Endothelial cell (in vitro differentiated cells): ENCODE data around the gene CYTH3. TPM values are rescaled to one million over a fixed set of nuclear protein-coding genes. Genes with fewer than 3 reads are reported as not detected.
"Not testable (repeated sequence)": the region's sequence is repeated elsewhere in the genome, so short reads cannot be mapped to it uniquely, and the experiment has no call there.

Experiments used
- DNase-seq: peaks from one replicate; pipeline ENCODE4 v3.0.0; 2021; ENCODE audit warnings: low spot score
- H3K27ac Mint-ChIP-seq: one replicate; pipeline ENCODE4 v1.8.0; 2021; ENCODE audit warnings: mixed read lengths, inconsistent platforms; ENCODE audit not compliant: unreplicated experiment
- H3K27me3 Mint-ChIP-seq: one replicate; pipeline ENCODE4 v1.8.0; 2021; ENCODE audit warnings: mild to moderate bottlenecking, moderate library complexity, mixed read lengths, inconsistent platforms; ENCODE audit not compliant: unreplicated experiment
- H3K36me3 Mint-ChIP-seq: one replicate; pipeline ENCODE4 v1.8.0; 2021; ENCODE audit warnings: mild to moderate bottlenecking, low read depth, mixed read lengths, inconsistent platforms; ENCODE audit not compliant: unreplicated experiment
- H3K4me1 Mint-ChIP-seq: one replicate; pipeline ENCODE4 v1.8.0; 2021; ENCODE audit warnings: mild to moderate bottlenecking, mixed read lengths, inconsistent platforms; ENCODE audit not compliant: unreplicated experiment
- H3K4me3 Mint-ChIP-seq: one replicate; pipeline ENCODE4 v1.8.0; 2021; ENCODE audit warnings: mild to moderate bottlenecking, mixed read lengths, inconsistent platforms; ENCODE audit not compliant: unreplicated experiment
- H3K9me3 Mint-ChIP-seq: one replicate; pipeline ENCODE4 v1.8.0; 2021; ENCODE audit warnings: mixed read lengths, inconsistent platforms; ENCODE audit not compliant: unreplicated experiment
- total RNA-seq: library from RNA; stranded (reverse); fragmentation: NEBNext Ultra II Directional; extraction: Animal tissue kit (Norgen Biotek cat#: 25700); gene quantifications from one replicate; pipeline ENCODE4 v1.2.1, GENCODE V29; 2021; ENCODE audit not compliant: unreplicated experiment
- TF ChIP-seq, protein P1 (sequence below): fragments of 200-600 bp; sonication (generic); IDR thresholded peaks from one replicate; pipeline ENCODE4 v1.5.0; 2021; ENCODE audit warnings: antibody characterized with exemption; ENCODE audit not compliant: unreplicated experiment

Gene CYTH3
- total RNA-seq, 1 donor from 2014 or later, result 24.3 TPM

DNA sequence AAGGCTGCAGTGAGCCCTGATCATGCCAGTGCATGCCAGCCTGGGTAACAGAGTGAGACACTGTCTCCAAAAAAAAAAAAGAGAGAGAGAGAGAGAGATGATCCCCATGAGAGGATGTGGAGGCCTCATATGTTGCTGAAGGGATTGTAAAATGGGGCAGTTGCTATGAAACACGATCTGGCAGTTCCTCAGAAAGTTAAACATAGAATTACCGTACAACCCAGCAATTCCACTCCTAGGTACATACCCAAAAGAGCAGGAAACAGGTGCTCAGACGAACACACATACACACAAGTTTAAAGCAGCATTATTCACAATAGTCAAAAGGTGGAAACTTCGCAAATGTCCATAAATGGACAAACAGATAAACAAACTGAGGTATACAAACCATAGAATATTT lies 27.4 kb upstream of the CYTH3 start:
- Mint-ChIP-seq H3K36me3 (no peaks in the 10 kb centered on the region), H3K4me1 (no peaks in the 10 kb centered on the region), H3K27me3 (peaks cover 1% of the 10 kb centered on the region), H3K27ac (no peak overlapping the region), H3K9me3 (no peaks in the 10 kb centered on the region), H3K4me3 (no peak overlapping the region)
- no peak for DNase-seq
- TF ChIP-seq, protein P1, sequence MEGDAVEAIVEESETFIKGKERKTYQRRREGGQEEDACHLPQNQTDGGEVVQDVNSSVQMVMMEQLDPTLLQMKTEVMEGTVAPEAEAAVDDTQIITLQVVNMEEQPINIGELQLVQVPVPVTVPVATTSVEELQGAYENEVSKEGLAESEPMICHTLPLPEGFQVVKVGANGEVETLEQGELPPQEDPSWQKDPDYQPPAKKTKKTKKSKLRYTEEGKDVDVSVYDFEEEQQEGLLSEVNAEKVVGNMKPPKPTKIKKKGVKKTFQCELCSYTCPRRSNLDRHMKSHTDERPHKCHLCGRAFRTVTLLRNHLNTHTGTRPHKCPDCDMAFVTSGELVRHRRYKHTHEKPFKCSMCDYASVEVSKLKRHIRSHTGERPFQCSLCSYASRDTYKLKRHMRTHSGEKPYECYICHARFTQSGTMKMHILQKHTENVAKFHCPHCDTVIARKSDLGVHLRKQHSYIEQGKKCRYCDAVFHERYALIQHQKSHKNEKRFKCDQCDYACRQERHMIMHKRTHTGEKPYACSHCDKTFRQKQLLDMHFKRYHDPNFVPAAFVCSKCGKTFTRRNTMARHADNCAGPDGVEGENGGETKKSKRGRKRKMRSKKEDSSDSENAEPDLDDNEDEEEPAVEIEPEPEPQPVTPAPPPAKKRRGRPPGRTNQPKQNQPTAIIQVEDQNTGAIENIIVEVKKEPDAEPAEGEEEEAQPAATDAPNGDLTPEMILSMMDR, result no peak

DNA sequence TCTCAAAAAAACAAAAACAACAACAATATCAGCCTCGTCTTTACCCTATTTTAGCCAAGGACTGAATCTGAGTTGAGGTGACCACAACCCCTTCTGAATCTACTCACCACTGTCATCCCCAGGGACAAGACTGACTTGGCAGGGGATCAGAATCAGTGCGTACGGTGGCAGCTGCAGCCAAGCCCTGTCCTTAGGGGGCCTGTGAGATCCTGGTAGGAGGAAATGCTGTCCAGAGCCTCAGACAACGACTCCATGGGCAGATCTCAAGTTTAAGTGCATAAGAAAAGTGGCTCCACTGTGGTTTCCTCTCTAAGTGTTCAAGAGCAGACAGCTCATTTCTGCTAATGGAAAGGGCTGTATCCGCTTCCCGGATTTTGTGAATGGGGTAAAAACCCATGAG lies 22.4 kb upstream of the CYTH3 start:
- TF ChIP-seq, protein P1, result no peak
- DNase-seq, result no peak
- peaks cover 2% of the 10 kb centered on the region for H3K27me3 Mint-ChIP-seq
- H3K4me1 Mint-ChIP-seq, result no peaks in the 10 kb centered on the region
- H3K9me3 Mint-ChIP-seq, result no peaks in the 10 kb centered on the region
- H3K4me3 Mint-ChIP-seq, result no peak overlapping the region
- no peak overlapping the region for H3K27ac Mint-ChIP-seq
- H3K36me3 Mint-ChIP-seq, result no peaks in the 10 kb centered on the region

DNA sequence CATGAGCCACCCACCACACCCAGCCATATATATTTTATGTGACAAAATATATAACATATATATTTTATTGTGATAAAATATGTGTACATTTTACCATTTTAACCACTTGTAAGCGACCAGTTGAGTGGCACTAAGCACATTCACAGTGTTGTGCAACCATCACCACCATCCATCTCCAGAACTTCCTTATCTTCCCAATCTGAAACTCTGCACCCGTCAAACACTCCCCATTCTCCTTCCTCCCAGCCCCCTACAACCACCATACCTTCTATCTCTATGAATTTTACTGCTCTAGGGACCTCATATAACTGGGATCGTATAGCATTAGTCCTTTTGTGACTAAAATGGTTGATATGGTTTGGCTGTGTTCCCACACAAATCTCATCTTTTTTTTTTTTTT lies 20.8 kb upstream of the CYTH3 start:
- Mint-ChIP-seq H3K27ac (no peak overlapping the region), H3K36me3 (no peaks in the 10 kb centered on the region), H3K4me3 (no peak overlapping the region), H3K27me3 (peaks cover 2% of the 10 kb centered on the region), H3K4me1 (no peaks in the 10 kb centered on the region), H3K9me3 (no peaks in the 10 kb centered on the region)
- TF ChIP-seq, protein P1, result no peak
- no peak for DNase-seq

DNA sequence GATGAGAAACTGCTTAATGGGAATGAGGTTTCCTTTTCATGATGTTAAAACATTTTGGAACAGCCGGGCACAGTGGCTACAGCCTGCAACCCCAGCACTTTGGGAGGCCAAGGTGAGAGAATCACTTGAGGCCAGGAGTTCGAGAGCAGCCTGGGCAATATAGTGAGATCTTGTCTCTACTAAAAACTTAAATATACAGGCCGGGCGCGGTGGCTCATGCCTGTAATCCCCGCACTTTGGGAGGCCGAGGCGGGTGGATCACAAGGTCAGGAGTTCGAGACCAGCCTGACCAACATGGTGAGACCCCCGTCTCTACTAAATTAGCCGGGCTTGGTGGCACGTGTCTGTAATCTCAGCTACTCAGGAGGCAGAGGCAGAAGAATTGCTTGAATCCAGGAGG lies 19.5 kb upstream of the CYTH3 start:
- H3K27ac Mint-ChIP-seq, DNase-seq, H3K4me3 Mint-ChIP-seq, H3K4me1 Mint-ChIP-seq, H3K9me3 Mint-ChIP-seq, H3K27me3 Mint-ChIP-seq, H3K36me3 Mint-ChIP-seq: not testable (repeated sequence)

DNA sequence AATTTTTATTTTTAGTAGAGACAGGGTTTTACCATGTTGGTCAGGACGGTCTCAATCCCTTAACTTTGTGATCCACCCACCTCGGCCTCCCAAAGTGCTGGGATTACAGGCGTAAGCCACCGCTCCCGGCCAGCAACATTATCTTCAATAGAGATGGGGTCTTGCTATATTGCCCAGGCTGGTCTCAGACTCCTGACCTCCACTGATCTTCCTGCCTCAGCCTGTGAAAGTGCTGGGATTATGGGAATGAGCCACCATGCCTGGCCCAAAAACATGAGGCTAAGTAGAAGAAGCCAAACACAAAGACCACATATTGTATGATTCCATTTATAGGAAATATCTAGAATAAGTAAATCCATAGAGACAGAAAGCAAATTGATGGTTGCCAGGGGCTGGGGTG lies 19.1 kb upstream of the CYTH3 start:
- H3K27me3 Mint-ChIP-seq, result peaks cover 2% of the 10 kb centered on the region
- H3K4me3 Mint-ChIP-seq, result no peak overlapping the region
- no peak overlapping the region for H3K27ac Mint-ChIP-seq

More for the DNA sequence above, 19.1 kb upstream of the CYTH3 start:
- Mint-ChIP-seq H3K36me3 (no peaks in the 10 kb centered on the region), H3K9me3 (no peaks in the 10 kb centered on the region), H3K4me1 (no peaks in the 10 kb centered on the region)
- no peak for DNase-seq
- TF ChIP-seq, protein P1, result no peak
